Esophagus squamous epithelium (tissue), 4 donors: ENCODE results near the gene RIMS4.

Experiments used
- POLR2A ChIP-seq, 4 donors: fragments of 450-650 bp; IDR thresholded peaks; one replicate each; pipeline ENCODE4 v1.6.1; 2017; ENCODE audit warnings: antibody characterized with exemption in 4 of 4, mild to moderate bottlenecking in 4 of 4, moderate library complexity in 3 of 4
- TF ChIP-seq, protein P1 (sequence below), 6 experiments: fragments of 450-650 bp in 4 of 6; fragments of 200-600 bp in 2 of 6; sonication (generic) in 2 of 6; IDR thresholded peaks; one replicate each; pipeline ENCODE4 v1.5.1; 2016 to 2019; ENCODE audit warnings: antibody characterized with exemption in 6 of 6, mild to moderate bottlenecking in 4 of 6, moderate library complexity in 4 of 6

DNA sequence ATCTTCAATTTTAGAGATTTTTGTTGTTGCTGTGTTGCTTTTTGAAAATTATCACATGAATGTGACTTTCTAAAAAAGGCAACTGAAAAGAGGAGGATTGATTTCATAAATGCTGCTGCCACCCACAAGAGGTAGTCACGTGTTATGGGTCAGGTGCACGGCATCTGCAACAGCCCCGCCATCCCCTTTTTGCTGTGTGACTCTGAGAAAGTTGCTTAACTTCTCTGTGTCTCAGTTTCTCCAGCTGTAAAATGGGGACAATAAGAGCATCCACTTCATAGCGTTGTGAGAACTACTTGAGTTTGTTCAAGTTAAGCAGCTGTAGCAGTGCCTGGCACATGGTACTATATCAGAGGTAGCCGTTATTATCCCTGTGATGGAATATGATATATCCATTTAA lies 84.5 kb downstream of the RIMS4 start:
- TF ChIP-seq, protein P1, sequence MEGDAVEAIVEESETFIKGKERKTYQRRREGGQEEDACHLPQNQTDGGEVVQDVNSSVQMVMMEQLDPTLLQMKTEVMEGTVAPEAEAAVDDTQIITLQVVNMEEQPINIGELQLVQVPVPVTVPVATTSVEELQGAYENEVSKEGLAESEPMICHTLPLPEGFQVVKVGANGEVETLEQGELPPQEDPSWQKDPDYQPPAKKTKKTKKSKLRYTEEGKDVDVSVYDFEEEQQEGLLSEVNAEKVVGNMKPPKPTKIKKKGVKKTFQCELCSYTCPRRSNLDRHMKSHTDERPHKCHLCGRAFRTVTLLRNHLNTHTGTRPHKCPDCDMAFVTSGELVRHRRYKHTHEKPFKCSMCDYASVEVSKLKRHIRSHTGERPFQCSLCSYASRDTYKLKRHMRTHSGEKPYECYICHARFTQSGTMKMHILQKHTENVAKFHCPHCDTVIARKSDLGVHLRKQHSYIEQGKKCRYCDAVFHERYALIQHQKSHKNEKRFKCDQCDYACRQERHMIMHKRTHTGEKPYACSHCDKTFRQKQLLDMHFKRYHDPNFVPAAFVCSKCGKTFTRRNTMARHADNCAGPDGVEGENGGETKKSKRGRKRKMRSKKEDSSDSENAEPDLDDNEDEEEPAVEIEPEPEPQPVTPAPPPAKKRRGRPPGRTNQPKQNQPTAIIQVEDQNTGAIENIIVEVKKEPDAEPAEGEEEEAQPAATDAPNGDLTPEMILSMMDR (IDR thresholded peaks at IDR 0.05), result no peak
- TF ChIP-seq POLR2A (IDR thresholded peaks at IDR 0.05), result no peak
